Adrenal gland (tissue), 5 donors: ENCODE measurements around the gene OLA1.

Source experiments
- POLR2A ChIP-seq, 2 donors: fragments of 450-650 bp; IDR thresholded peaks; one replicate each; pipeline ENCODE4 v1.6.1; 2017; ENCODE audit warnings: antibody characterized with exemption in 2 of 2, mild to moderate bottlenecking in 2 of 2, moderate library complexity in 1 of 2
- TF ChIP-seq, protein P1 (sequence below), 6 experiments: fragments of 450-650 bp in 4 of 6; fragments of 200-600 bp in 2 of 6; sonication (generic) in 1 of 6; IDR thresholded peaks; 1 replicate in 5 of 6; 2 replicates in 1 of 6; pipeline versions ENCODE4 v1.5.1 to v1.8.0; 2016 to 2021; ENCODE audit warnings: antibody characterized with exemption in 6 of 6, mild to moderate bottlenecking in 2 of 6, moderate library complexity in 1 of 6
- donor health status: DM: no; HTN: no; CAD: no.

DNA sequence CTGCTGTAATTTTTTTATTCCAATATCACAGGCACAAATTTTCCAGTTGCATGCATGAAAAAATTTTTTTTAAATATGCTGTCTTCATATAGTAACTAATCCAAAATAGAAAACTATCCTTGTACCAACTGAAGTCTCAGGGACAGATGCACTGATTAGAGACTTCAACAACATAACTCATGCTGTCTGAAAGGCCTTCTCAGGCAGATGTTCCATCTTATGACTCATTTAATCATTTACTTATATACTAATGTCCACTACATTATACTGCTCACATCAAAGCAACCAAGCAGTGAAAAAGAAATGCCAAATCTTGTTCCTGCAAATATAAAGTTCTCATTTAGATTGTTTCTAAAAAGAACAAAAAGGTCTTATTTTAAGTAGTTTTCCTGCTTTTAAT lies 53.1 kb downstream of the OLA1 start:
- TF ChIP-seq, protein P1, sequence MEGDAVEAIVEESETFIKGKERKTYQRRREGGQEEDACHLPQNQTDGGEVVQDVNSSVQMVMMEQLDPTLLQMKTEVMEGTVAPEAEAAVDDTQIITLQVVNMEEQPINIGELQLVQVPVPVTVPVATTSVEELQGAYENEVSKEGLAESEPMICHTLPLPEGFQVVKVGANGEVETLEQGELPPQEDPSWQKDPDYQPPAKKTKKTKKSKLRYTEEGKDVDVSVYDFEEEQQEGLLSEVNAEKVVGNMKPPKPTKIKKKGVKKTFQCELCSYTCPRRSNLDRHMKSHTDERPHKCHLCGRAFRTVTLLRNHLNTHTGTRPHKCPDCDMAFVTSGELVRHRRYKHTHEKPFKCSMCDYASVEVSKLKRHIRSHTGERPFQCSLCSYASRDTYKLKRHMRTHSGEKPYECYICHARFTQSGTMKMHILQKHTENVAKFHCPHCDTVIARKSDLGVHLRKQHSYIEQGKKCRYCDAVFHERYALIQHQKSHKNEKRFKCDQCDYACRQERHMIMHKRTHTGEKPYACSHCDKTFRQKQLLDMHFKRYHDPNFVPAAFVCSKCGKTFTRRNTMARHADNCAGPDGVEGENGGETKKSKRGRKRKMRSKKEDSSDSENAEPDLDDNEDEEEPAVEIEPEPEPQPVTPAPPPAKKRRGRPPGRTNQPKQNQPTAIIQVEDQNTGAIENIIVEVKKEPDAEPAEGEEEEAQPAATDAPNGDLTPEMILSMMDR (IDR thresholded peaks at IDR 0.05) = no peak
- no peak for TF ChIP-seq POLR2A (IDR thresholded peaks at IDR 0.05)
